Ovary (tissue), 9 donors: ENCODE measurements around the gene PRR23E. TPM values are rescaled to one million over a fixed set of nuclear protein-coding genes. Genes with fewer than 3 reads are reported as not detected.

Experiments used
- DNase-seq, 5 donors: peaks; one replicate each; pipeline ENCODE4 v3.0.0-alpha.2; 2019 to 2020
- H3K27ac ChIP-seq, 2 donors: fragments of 200-600 bp; one replicate each; pipeline versions ENCODE4 v1.5.1 to v1.8.0; 2019 to 2022
- H3K27me3 ChIP-seq: fragments of 200-600 bp; one replicate; pipeline ENCODE4 v1.8.0; 2022
- H3K36me3 ChIP-seq: fragments of 200-600 bp; sonication (generic); one replicate; pipeline ENCODE4 v1.5.1; 2019
- H3K4me1 ChIP-seq: one replicate; pipeline ENCODE4 v1.8.1; 2013; ENCODE audit warnings: mild to moderate bottlenecking, moderate library complexity; ENCODE audit not compliant: insufficient read depth
- H3K4me3 ChIP-seq: fragments of 200-600 bp; sonication (generic); one replicate; pipeline ENCODE4 v1.5.1; 2017
- H3K9me3 ChIP-seq, 2 donors: fragments of 200-600 bp in 1 of 2; sonication (generic) in 1 of 2; one replicate each; pipeline versions ENCODE4 v1.5.1 to v1.8.1; 2013 to 2019; ENCODE audit warnings: mild to moderate bottlenecking in 1 of 2, moderate library complexity in 1 of 2
- CTCF ChIP-seq, 3 donors: fragments of 450-650 bp in 2 of 3; fragments of 200-600 bp in 1 of 3; IDR thresholded peaks; one replicate each; pipeline versions ENCODE4 v1.5.1 to v1.8.0; 2016 to 2022; ENCODE audit warnings: antibody characterized with exemption in 3 of 3, mild to moderate bottlenecking in 1 of 3
- EP300 ChIP-seq: sonication (generic); formaldehyde crosslinking; IDR thresholded peaks from one replicate; pipeline ENCODE4 v1.6.1; 2017; ENCODE audit warnings: antibody characterized with exemption
- POLR2A ChIP-seq: fragments of 450-650 bp; IDR thresholded peaks from one replicate; pipeline ENCODE4 v1.6.1; 2017; ENCODE audit warnings: antibody characterized with exemption, mild to moderate bottlenecking, moderate library complexity
- WGBS, 3 donors: extraction: QIAGEN DNeasy Blood & Tissue Kit in 1 of 3; methylation state at CpG; one replicate each; pipeline versions ENCODE4 v1.1.5 to v1.1.7; 2013 to 2017; 5-methylcytosine and 5-hydroxymethylcytosine counted together
- intact Hi-C, 4 donors: fragments of 100-400 bp; cut with DNase I; formaldehyde crosslinking; loops; one replicate each; pipeline versions ENCODE4 v1.11.0 to v1.15.1; 2022 to 2023
- polyA plus RNA-seq, 2 donors: library from polyadenylated mRNA; stranded (reverse); fragments of 200-250 nt in 1 of 2; fragments of 350-450 nt in 1 of 2; fragmentation: Illumina TruSeq in 1 of 2; extraction: RNeasy Lipid Tissue Mini Kit (QIAGEN cat#74804) in 1 of 2; gene quantifications; one replicate each; pipeline ENCODE4 v1.2.3, GENCODE V29; 2013 to 2014
- total RNA-seq, 7 donors: library from RNA; depleted of rRNA in 2 of 7; stranded (reverse); fragments of >200 nt in 2 of 7; fragmentation: NEBNext Ultra II Directional in 3 of 7; extraction: Animal tissue kit (Norgen Biotek cat#: 25700) in 3 of 7; gene quantifications; one replicate each; pipeline versions ENCODE4 v1.1.0 to v1.2.4, GENCODE V29; 2016 to 2023
- donor health status: DM: no; HTN: no; CAD: no; lungs with moderate emphysema.
- donor health status: DM: no; HTN: no; CAD: no.
- donor health status: Bipolar disorder and iron deficiency.
- donor health status: DM: yes; HTN: yes; CAD: no.
- donor health status: DM: no; HTN: no; CAD: no.
- donor health status: DM: yes; HTN: yes; CAD: no.

The PRR23E gene
- total and polyA plus RNA-seq, 9 donors: 0.08 TPM; not detected in 8

DNA sequence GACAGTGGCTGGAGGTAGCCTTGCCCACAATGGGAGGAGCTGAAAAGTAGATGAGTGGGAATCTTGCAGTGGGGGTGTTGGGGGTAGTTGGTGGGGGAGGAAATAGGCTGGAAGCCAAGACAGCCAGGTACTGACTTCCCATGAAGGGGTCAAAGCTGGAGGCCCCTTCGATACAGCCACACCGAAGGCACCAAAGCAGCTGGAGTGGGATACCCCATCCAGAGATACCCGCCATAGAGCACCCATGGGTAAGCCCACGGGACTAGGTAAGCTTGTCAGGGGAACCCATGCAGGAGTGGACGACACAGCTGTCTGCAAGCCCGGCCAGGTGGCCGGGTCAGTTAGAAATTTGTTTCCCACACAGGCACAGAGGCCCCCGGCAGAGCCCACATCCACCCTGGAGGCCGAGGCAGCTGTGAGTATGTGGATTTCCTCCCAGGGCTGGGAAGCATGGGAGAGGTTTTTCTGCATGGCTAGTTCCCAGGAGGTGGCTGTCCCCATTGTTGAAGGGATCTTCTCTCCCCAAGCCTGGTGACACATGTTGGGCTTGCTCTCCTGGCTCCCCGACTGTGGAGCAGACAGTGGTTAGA, 28.6 kb downstream of the PRR23E start:
- Histone ChIP-seq H3K27ac (no peak overlapping the region), H3K36me3 (no peaks in the 10 kb centered on the region), H3K4me3 (no peak overlapping the region), H3K9me3 (no peaks in the 10 kb centered on the region), H3K27me3 (no peaks in the 10 kb centered on the region), H3K4me1 (no peaks in the 10 kb centered on the region)
- WGBS, 3 donors: 45 to 59% (median 52%) methylated on average over 10 of the region's 10 CpGs
- no peak for TF ChIP-seq CTCF (IDR thresholded peaks at IDR 0.05)
- no peak for DNase-seq
- intact Hi-C loops: no loop called here

DNA sequence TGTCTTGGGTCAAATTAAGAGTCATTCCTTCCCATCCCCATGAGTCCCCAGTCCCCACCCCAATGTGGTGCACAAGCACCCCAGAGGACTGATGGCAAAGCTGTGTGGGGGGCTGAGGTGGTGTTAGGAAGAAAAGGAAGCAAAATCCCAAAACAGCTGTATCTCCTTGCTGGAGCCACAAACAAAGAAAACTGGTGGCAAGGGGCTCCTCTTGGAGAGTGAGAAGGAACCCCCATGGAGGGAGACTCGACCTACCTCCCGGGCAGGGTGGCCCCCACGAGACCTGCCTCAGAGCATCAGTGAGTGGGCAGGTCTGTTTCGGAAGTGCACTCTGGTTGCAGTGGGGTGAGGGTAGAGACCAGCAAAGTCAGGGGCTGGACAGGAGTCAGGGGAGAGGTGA, 29.2 kb downstream of the PRR23E start:
- H3K27me3 ChIP-seq: no peaks in the 10 kb centered on the region
- no peaks in the 10 kb centered on the region for H3K36me3 ChIP-seq
- H3K9me3 ChIP-seq: no peaks in the 10 kb centered on the region
- no peak overlapping the region for H3K4me3 ChIP-seq
- 81 to 86% (median 85%) methylated on average over 4 of the region's 4 CpGs for WGBS, 3 donors
- no peak overlapping the region for H3K27ac ChIP-seq
- TF ChIP-seq POLR2A: no peak
- TF ChIP-seq CTCF (IDR thresholded peaks at IDR 0.05): no peak
- TF ChIP-seq EP300: no peak
- no peaks in the 10 kb centered on the region for H3K4me1 ChIP-seq
- no peak for DNase-seq
- intact Hi-C loops: no loop called here

DNA sequence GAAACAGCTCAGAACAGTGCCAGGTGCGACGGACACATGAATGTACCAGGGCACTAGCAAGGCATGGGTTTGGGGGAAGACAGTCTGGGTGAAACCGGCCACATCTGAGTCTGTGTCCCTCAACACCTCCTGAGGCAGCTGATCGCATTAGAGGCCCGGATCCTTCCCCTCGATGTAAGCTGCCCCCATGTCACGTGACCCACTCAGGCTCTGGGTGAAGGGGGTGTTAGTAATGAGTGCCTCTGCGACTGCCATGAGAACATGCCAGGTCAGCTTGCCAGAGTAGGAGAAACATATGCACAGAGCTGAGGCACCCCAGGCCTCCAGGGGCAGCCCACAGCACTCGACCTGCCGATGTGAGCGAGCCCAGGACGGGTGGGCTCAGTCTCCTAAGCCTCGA, 29.7 kb downstream of the PRR23E start:
- H3K4me3 ChIP-seq: no peak overlapping the region
- no peaks in the 10 kb centered on the region for H3K9me3 ChIP-seq
- no peak overlapping the region for H3K27ac ChIP-seq
- intact Hi-C loops: no loop called here
- TF ChIP-seq EP300 (no peak), POLR2A (no peak), CTCF (IDR thresholded peaks at IDR 0.05) (no peak)
- DNase-seq: no peak
- no peaks in the 10 kb centered on the region for H3K4me1 ChIP-seq
- WGBS, 3 donors: 74 to 84% (median 80%) methylated on average over 13 of the region's 13 CpGs
- no peaks in the 10 kb centered on the region for H3K27me3 ChIP-seq
- H3K36me3 ChIP-seq: no peaks in the 10 kb centered on the region

DNA sequence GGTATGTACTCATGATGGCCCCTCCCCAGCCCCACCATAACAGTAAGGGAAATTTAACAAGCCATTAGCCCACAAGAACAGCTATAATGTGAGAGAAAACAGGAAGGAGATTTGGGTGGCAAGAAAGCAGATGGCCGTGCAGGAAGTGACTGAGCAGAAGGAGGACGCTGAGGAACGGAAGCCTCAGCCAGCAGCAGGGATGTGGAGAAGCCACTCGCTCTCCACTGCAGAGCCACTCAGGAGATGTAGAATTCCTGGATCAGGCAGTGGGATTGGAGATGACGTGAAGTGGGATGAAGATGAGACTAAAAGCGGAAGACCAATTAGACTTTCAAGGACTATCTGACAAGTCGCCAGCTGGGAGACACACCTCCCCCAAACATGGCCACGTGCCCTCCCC, 31.2 kb downstream of the PRR23E start:
- Histone ChIP-seq H3K9me3 (no peaks in the 10 kb centered on the region), H3K27ac (no peak overlapping the region), H3K36me3 (no peaks in the 10 kb centered on the region), H3K4me3 (no peak overlapping the region), H3K4me1 (no peaks in the 10 kb centered on the region), H3K27me3 (no peaks in the 10 kb centered on the region)
- no peak for TF ChIP-seq CTCF (IDR thresholded peaks at IDR 0.05)
- TF ChIP-seq POLR2A: no peak
- TF ChIP-seq EP300: no peak
- DNase-seq: no peak
- WGBS, 3 donors: 48 to 53% (median 49%) methylated on average over 8 of the region's 8 CpGs
- intact Hi-C loops: no loop called here
